DMS 273 (cell line): ENCODE measurements around the gene GNG4.
"Not testable (repeated sequence)": the region's sequence is repeated elsewhere in the genome, so short reads cannot be mapped to it uniquely, and the experiment has no call there.

Experiments
- DNase-seq: peaks from one replicate; lab custom pipeline; 2025; ENCODE audit not compliant: unreplicated experiment; lab: John Stamatoyannopoulos, UW

GNG4 gene

DNA sequence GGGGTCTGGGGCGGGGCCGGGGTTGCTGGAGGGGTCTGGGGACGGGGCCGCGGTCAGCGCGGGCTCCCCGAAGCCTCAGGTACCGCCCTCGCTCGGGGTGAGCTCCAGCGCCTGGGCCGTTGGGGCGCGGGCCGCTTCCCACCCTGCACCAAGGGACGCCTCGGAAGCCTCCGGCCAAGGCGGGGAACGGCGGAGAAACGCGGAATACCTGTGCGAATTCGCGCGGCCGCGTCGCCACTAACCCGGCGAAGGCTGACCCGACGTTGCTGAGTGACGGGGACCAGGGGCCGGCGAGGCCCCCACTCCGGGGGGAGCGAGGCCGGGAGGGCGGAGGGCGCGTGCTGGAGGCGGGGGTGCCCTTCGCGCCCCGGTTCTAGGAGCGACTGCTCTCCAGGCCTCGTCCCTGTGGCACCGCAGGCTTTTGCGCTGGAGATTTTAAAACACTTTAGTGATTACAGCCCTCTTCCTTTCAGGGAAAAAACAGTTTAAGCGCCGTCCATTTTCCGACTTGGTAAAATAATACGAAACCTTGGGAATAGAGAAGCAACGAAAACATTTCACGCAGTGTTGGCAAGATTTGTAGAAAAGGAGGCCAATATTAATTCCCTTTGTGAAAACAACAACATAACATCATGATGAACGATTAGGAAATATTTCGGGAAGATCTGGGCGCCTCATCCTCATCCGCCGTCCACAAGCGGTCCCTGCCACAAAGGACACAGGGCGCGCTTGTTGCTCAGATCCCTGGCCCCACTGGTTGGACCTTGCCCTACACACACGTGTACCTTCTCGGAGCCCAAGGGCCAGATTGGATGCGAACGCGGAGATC is 971 bp upstream of the GNG4 start:
- DNase-seq: peak; percentile 76

DNA sequence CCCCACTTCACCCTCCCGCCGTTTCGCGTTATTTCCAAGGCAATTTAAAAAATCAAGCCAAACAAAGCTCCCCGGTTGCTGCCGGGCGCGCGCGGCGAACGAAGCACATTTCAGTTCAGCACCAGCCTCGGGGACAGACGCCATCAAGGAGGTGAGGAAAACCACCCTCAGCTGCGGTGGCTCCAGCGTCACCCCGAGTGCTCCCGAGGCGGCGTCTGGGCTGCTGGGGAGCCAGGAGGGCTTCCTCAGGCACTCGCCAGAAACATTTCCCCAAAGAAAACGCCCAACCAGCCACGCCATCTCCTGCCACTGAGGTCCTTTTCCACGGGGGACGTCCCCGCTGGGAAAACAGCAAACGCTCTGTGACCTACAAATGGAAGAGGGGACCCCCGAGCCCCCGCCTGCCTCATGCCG is 623 bp downstream of the GNG4 start:
- DNase-seq: peak; percentile 80

DNA sequence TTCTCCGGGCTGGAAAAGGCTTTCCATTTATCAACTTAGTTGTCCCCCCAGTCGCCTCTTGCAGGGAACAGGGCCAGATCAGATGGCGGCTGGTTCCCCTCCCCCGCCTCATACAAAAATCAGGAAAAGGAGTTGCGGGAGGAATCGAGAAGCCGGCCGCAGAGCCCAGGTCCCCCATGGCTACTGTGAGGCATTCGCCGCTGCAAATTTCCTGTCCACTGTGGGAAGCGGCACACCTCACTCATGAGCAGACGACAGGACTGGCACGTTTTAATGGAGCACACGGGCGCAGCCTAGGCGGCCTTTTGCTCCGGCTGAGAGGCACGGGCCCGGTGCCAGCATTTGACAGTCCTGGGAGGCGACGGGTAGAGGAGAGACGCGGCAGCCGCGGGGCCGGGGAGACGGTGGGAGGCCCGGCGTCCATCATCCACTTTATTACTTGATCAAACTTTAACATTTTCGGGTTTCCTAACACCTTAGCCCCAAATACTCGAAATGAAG is 1.1 kb downstream of the GNG4 start:
- DNase-seq: peak; percentile 91

DNA sequence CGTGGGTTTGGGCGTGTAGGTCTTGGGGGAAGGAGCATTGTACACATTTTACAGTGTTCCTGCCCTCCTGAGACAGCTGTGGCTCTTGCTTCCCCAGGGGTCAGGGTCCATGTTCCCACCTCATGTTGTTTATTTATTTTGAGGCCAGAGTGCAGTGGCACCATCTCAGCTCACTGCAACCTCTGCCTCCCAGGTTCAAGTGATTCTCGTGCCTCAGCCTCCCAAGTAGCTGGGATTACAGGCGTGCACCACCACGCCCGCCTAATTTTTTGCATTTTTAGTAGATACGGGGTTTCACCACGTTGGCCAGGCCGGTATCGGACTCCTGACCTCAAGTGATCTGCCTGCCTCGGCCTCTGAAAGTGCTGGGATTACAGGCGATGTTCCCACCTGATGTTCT is 2.0 kb downstream of the GNG4 start:
- DNase-seq: not testable (repeated sequence)

DNA sequence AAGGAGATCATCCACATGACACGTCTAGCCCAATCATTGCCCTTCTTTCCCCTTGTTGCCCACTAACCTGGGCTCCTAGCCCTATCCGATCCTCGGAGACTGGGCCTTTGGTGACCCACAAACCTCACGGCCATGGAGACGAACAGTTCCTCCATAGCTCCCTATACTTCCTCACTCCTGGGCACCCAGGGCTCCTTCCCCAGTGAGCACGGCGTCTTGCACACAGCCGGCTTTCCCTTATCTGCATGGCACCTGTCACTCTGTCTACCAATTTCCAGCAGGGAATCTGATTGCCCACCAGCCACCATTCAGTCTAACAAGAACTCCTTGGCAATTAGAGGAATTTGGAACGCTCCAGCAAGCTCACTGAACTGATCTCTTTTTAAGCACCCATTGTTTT is 3.1 kb downstream of the GNG4 start:
- peak; percentile 42 for DNase-seq

DNA sequence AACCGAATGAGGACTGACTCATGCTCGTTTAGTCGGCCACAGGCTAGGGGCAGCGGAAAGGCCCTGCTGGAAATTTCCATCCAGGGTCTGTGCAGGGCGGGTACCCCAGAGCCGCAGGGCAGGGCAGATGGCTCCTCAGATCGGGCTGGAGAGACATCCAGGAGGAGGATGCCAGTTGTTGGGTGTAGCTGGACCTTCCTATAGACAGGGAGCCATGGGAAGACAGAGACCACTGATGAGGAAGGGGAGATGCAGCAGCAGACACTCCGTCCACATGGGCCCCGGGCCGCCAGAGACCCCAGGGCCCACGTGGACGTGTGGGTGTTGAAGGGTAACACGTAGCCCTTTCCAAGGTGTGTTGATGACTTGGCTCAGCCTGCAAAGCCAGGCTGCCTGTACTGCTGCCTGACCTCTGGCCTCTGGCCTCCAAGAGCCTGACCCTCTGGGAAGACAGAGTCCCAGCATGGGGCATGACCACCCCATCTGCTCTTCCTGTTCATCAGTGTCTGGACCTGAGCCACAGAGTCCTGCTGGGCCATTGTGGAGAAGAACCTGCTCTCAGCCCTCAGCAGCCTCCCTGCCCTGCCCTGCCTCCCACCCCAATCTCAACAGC is 4.8 kb downstream of the GNG4 start:
- DNase-seq: no peak

DNA sequence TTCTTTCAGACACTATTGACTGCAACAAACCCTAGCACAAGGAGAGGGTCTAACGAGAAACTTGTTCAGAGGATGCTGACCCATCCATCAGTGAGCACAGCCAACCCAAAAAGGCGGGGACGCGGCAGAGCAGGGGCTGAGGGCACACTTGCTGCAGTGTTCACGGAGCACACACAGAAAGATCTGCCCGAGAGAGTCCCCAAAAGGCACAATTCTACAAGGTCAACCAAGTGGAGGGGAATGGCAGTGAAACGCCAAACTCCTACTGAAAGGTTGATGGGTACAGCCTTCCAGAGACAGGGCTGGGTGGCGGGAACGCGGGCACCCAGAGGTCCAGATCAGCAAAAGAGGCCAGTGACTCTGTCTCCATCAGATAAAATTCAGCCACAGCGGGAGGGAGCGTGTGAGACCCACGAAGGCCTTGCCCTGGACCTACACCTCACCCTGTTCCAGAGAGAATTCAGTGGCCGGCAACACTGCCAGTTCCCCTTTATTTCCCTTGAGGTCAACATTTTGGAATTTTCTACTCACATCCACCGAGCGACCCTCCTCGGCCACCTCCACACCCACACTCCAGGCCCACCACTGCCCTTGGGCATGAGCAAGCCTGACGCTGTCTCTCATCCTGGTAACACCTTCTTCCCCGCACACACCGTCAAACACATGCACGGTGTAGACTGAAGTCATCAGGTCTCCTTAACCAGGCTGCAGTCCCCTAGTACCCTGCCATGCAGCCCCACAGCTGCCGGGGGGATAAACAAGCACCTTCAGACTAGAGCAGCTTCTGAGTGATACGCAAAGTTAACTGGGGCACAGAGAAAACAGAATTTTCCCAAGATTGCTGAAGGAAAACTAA is 5.5 kb downstream of the GNG4 start:
- DNase-seq: no peak

DNA sequence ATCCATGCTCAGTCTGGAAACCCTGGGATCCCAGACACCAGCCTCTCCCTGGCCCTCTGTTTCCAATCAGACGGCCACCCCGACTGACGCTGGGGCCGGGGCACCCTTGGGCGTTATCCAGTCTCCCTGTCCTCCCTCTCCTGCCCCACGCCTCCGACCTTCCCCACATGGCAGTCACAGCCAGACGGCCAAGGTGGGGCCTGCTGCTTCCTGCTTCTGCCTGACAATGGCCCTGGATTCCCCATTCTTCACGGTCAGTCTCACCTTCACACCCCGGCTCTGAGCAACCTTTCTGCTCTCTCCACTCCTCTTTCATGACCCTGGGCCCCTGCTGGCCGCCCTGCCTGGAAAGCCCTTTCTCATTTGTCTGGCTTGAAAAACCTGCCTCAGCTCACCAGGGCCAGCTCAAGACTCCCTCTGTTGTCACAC is 6.6 kb downstream of the GNG4 start:
- DNase-seq: no peak

DNA sequence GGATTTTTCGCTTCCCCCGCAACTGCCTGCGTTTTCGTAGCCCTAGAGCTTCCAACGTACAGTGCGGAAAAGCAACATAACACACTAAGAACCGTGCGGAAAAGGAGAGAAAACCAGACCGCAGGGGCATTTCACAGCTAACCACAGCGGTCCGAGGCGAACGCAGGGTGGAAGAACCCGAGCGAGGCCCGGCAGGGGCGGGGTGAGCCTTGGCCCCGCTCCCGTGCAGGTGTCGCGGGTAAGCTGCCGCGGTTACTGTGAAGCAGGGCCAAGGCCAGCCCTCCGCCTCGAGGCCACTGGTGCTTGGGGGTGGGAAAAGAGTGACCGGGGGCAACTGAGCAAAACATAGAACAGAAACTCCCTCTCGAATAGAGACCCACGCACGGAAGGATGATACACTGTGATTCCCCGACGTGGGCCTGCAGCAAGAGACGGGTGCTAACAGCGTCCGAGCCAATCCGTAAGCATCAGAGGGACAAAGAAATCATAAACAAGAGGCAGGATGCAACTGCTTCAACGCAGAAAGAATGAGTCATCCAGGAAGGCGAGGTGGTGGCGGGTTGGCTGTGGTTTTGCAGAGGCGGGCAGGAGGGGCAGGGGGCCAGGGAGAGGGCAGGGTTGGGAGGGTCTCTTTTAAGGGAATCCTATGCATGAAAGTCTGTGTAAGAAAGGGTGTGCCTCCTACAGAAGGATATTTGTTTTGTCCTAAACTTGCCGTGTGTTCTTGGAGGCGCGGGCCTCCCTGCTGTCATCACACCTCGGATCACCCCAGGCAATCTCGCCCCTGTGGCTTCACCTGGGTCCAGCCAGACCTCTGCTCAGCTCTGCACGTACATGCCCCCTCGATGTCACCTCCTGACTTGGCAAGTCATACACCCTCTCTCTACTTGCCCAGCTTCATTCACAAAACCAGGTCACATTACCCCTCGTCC is 7.3 kb downstream of the GNG4 start:
- DNase-seq: no peak

DNA sequence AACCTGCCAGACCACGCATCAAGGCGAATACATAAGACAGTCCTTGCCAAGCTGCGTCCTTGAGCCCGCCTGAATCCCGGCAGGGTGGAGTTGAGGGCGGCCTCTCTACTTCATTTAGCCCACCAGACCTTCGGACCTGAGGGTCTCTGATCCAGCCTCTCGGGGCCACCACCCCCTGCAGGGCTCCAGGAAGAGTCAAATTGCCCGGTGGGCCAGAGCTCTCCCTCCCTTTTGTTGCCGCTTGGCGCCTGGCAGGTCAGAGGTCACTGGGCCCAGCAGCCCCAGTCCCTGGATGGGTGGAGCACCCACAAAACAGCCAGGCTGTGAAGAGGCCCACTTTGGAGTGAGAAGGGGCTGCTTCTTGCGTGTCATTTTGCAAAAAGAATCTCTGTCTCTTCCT is 9.0 kb downstream of the GNG4 start:
- DNase-seq: no peak

DNA sequence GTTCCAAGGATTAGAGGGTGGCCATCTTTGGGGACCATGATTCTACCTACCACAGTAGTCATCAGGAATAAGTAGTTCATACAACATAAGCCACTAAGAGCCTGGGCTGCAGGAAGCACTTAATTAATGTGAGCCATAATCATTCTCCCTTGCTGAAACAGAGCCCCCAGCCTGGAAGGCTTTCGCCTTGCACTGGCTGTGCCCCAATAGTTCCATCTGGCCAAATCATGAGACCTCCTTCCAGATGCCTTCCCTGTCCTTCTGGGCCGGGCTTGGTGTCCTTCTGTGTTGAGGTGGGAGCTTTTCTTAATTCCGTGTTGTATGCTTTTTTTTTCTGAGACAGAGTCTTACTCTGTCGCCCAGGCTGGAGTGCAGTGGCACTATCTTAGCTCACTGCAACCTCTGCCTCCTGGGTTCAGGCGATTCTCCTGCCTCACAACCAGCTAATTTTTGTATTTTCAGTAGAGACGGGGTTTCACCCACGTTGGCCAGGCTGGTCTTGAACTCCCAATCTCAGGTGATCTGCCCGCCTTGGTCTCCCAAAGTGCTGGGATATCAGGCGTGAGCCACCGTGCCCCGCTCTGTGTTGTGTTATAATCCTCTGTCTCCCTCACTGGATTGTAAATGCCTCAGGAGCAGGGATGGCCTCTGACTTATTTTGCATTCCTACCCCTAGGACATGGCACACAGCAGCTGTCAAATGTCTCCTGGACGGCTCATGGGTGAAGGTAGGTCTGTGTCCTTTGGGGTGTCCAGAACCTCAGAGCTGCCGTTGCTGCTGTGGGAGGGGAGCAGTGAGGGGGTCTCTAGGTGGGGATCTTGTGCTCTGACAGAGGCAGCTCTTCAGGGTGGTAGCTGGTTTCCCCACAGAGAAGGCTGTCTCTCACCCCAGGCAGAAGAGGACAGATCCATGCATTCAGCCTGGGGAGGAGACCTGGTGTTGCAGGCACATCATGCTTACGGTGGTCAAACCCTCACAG is 10.1 kb downstream of the GNG4 start:
- DNase-seq: peak; percentile 72

DNA sequence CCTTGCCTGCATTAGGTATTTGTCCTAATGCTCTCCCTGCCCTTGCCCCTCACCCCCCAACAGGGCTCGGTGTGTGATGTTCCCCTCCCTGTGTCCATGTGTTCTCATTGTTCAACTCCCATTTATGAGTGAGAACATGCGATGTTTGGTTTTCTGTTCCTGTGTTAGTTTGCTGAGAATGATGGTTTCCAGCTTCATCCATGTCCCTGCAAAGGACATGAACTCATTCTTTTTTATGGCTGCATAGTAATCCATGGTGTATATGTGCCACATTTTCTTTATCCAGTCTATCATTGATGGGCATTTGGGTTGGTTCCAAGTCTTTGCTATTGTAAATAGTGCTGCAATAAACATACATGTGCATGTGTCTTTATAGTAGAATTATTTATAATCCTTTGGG is 11.0 kb downstream of the GNG4 start:
- not testable (repeated sequence) for DNase-seq

DNA sequence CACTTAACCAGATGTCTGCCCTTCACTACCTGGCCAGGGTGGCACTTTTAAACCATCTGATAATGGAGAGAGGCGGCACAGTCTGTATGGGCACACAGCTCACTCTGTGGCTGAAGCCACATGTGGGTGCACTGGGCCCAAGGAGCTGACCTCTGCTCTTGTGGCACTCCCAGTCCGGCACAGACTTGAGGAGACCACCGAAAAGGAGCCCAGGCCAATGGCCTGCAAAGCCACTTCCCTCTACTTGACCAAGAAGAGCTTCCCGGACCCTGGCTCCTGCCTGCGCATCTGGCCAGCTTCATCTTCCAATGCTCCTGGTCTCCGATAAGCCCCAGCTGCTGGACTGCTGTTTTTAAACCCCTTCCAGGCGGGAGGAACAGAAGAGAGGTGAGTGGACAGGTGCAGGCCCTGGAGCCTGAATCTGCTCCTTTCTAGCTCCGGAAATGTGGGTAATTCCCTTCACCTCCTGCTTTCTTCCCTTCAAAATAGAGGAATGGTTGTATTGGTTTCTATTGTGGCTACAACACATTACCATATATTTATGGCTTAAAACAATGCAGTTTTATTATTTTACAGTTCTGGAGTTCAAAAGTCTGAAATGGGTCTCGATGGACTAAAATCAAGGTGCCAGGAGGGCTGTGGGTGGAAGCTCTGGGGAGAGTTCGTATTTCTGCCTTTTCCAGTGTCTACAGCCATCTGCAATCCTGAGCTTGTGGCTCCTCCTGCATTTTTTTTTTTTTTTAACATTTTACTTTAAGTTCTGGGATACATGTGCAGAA is 11.6 kb downstream of the GNG4 start:
- no peak for DNase-seq

DNA sequence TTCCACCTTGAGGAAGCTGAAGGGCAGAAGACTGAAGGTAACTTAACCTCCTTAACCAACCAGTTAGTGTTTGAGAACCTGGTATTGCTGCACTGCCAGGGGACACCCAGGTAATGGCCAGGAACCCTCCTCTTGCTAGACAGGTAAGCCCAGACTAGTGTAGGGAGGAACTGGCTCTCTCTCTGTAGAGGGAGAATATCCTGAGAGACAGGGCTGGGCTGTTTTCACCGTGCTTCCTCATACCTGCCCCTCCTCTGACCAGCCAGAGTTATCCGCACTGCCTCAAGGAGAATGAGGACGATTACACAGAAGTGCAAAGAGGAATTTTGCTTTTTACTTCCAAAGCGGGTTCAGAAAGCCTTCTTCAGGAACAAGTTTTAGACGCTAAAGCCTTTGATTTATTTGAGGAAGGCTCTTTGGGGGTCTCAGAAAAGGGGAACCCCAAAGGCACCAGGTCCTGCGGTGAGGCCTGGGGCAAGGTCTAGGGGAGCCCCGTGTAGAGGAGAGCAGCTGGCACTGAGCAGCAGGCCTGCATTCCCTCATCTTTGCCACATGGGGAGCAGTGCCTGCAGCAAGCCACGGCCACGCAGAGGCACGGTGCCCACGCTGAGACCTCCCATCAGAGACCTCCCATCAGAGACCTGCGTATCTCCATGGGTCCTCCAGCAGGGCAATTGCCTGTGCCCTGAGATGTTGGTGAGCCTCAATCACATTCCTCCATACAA is 13.5 kb downstream of the GNG4 start:
- DNase-seq: peak; percentile 27

DNA sequence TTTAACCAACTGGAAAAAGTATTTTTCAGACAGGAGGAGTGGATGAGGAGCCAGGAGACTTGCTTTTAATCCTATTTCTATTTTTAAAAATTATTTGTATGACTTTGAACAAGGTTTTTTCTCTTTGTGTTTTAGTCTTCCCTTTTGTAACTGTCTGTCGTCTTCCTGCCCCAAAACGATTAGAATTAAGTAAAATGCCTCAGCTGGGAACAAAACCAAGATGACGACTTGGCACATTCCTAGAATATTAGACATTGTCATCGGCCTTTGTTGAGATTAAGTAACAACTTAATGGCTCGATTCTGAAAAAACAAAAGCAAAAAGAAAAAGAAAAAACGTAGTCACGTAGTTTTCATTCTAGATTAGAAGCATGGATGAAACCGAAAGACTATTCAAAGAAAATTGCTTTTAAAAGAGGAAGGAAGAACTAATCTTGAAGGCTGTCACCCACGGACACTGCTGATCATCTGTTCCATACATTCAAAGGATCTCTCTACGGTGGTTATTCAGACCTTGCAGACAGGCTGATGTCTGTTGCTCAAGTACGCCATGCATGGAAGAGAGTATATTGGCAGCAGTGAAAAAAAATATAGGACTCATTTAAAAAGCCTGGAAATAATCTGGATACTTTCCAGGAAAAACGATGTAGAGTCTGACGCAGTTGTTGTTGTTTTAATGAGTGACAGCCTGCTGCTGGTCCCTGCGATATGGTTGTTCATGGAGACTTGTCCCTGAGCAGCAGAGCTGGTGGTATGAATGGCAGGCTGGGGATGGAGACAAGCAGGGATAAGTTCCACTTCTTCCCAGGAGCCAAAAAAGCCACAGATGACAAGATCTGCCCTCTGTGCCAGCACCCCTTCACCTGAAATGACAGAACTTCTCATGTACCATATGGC is 16.8 kb downstream of the GNG4 start:
- peak; percentile 60 for DNase-seq

DNA sequence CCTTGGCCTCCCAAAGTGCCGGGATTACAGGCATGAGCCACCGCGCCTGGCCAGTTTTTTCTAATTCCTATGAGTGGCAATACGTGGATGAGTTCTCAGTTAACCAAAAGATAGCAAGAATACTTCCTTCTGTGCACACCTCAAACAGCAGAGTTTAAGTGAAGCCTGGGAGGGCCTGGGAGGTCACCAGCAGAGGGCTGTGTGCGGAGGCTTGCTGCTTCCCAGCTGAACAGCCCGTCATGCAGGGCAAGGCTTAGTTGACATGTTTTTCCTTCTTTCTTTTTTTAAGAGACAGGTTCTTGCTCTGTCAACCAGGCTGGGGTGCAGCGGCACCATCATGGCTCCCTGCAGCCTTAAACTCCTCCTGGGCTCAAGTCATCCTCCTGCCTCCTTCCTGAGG is 17.8 kb downstream of the GNG4 start:
- DNase-seq: no peak
